PC-3 (cell line): Measurements from ENCODE around the gene ZEB2. TPM values are rescaled to one million over a fixed set of nuclear protein-coding genes. Genes with fewer than 3 reads are reported as not detected.

Experiments used
- ATAC-seq: fragments of 200-7000 bp; cut with Tn5 transposase; 2 replicates; pipeline ENCODE4 v1.9.1; 2020; ENCODE audit warnings: mild to moderate bottlenecking, moderate library complexity
- BruUV-seq: library from RNA; stranded (reverse); fragments of 400-500 nt; replicated peaks from 2 replicates; lab custom pipeline; 2021; lab: Mats Ljungman, UMichigan
- CTCF ChIA-PET: fragments of 300-600 bp; sonication (Branson Sonifier 250); formaldehyde crosslinking; loops from one replicate; lab custom pipeline; 2022; ENCODE audit warnings: antibody characterized with exemption; lab: Charles Lee
- POLR2A ChIA-PET: fragments of 300-600 bp; sonication (Branson Sonifier 250); formaldehyde crosslinking; loops from one replicate; lab custom pipeline; 2022; ENCODE audit warnings: antibody characterized with exemption; ENCODE audit not compliant: unreplicated experiment; lab: Charles Lee
- DNase-seq: peaks from one replicate; pipeline ENCODE4 v3.0.0-alpha.2; 2015
- H2AFZ ChIP-seq: fragments of 300-600 bp; sonication (generic); 2 replicates; pipeline ENCODE4 v1.6.0; 2016; ENCODE audit warnings: antibody characterized with exemption, low read length
- H3F3A ChIP-seq: fragments of 300-600 bp; sonication (generic); one replicate; pipeline ENCODE4 v1.6.0; 2017; ENCODE audit warnings: antibody characterized with exemption, low read length, control low read depth, mild to moderate bottlenecking; ENCODE audit not compliant: unreplicated experiment
- H3K27ac ChIP-seq: fragments of 300-600 bp; sonication (generic); 2 replicates; pipeline ENCODE4 v1.5.1; 2016; ENCODE audit warnings: mild to moderate bottlenecking, low read length
- H3K27me3 ChIP-seq: fragments of 300-600 bp; sonication (generic); 2 replicates; pipeline ENCODE4 v1.6.1; 2016; ENCODE audit warnings: low read length, mixed read lengths
- H3K36me3 ChIP-seq: fragments of 300-600 bp; sonication (generic); 2 replicates; pipeline ENCODE4 v1.6.1; 2016; ENCODE audit warnings: low read depth, mixed run types, low read length, mixed read lengths
- H3K4me1 ChIP-seq: fragments of 300-600 bp; sonication (generic); 2 replicates; pipeline ENCODE4 v1.5.1; 2016; ENCODE audit warnings: low read length; ENCODE audit not compliant: insufficient read depth
- H3K4me2 ChIP-seq: fragments of 300-600 bp; sonication (generic); 2 replicates; pipeline ENCODE4 v1.6.0; 2016; ENCODE audit warnings: low read length
- H3K4me3 ChIP-seq: fragments of 300-600 bp; sonication (generic); 2 replicates; pipeline ENCODE4 v1.5.1; 2016; ENCODE audit warnings: mild to moderate bottlenecking, low read length, mixed read lengths
- H3K79me2 ChIP-seq: fragments of 300-600 bp; sonication (generic); 2 replicates; pipeline ENCODE4 v1.6.1; 2017; ENCODE audit warnings: low read length, mixed read lengths
- H3K9ac ChIP-seq: fragments of 300-600 bp; sonication (generic); 2 replicates; pipeline ENCODE4 v1.6.0; 2016; ENCODE audit warnings: mild to moderate bottlenecking, low read length
- H3K9me2 ChIP-seq: fragments of 300-600 bp; sonication (generic); replicated peaks from 2 replicates; pipeline ENCODE4 v1.6.1; 2016; ENCODE audit warnings: mixed run types, low read length, mixed read lengths
- H3K9me3 ChIP-seq: fragments of 300-600 bp; sonication (generic); 2 replicates; pipeline ENCODE4 v1.6.1; 2016; ENCODE audit warnings: low read length, mixed read lengths
- H4K20me1 ChIP-seq: fragments of 300-600 bp; sonication (generic); 2 replicates; pipeline ENCODE4 v1.6.1; 2016; ENCODE audit warnings: low read length, mixed read lengths
- CTCF ChIP-seq: fragments of 300-600 bp; sonication (generic); conservative IDR thresholded peaks from 2 replicates; pipeline ENCODE4 v1.5.1; 2017; ENCODE audit warnings: antibody characterized with exemption, low read depth, mild to moderate bottlenecking, low read length
- EZH2 ChIP-seq: fragments of 300-600 bp; sonication (generic); IDR thresholded peaks from one replicate; pipeline ENCODE4 v1.6.1; 2017; ENCODE audit warnings: antibody characterized with exemption, mild to moderate bottlenecking, low read length; ENCODE audit not compliant: unreplicated experiment
- EZH2phosphoT487 ChIP-seq: fragments of 300-600 bp; sonication (generic); IDR thresholded peaks from 2 replicates; pipeline ENCODE4 v1.6.1; 2018; ENCODE audit warnings: mild to moderate bottlenecking, antibody characterized with exemption, low read length, borderline replicate concordance
- intact Hi-C: fragments of 100-400 bp; cut with micrococcal nuclease; formaldehyde crosslinking; loops from 2 replicates; pipeline ENCODE4 v1.9.0; 2023
- total RNA-seq: library from RNA; depleted of rRNA; stranded (reverse); fragments of >200 nt; gene quantifications from 2 replicates; pipeline ENCODE4 v1.2.3, GENCODE V29; 2014

The ZEB2 gene
- total RNA-seq, 1 experiment from 2014 or later, result 1.1 TPM

- Histone ChIP-seq H3K79me2 (no peaks in the 10 kb centered on the region), H3K4me3 (no peak overlapping the region), H3K9ac (no peak overlapping the region), H3F3A (no peaks in the 10 kb centered on the region), H2AFZ (no peak overlapping the region), H4K20me1 (no peaks in the 10 kb centered on the region), H3K27ac (no peak overlapping the region), H3K9me2 (no peaks in the 10 kb centered on the region), H3K36me3 (no peaks in the 10 kb centered on the region), H3K4me2 (no peak overlapping the region), H3K4me1 (no peaks in the 10 kb centered on the region), H3K9me3 (no peaks in the 10 kb centered on the region), H3K27me3 (no peaks in the 10 kb centered on the region)
- intact Hi-C loops, result no loop called here
- TF ChIP-seq EZH2phosphoT487 (no peak), EZH2 (no peak), CTCF (no peak)
- ChIA-PET CTCF (no interaction called here), POLR2A (no interaction called here)
- BruUV-seq, result no TSS peak
- ATAC-seq (no peak), DNase-seq (no peak)
Measured at GRCh38 chr2:144544053-144544452, 24.1 kb upstream of the ZEB2 start.

DNA sequence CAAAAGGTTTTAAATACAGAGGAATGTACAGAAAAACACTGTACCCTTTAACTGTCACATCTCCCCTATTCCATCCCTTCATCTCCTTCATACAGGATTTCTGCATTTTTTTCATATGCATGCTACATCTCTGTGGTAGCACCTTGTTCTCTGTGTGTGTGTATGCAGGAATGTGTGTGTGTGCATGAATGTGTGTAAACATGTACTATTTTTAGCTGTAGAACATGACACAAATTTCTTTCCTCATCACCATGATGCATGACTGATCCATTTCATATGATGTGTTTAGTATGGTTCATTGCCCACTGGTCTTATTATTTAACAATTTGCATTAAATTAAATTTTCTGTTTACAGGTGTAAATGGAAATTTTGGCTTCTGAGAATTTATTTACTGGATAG, 21.5 kb upstream of the ZEB2 start:
- CTCF ChIA-PET, result no interaction called here
- DNase-seq, result no peak
- Histone ChIP-seq H2AFZ (no peak overlapping the region), H3K36me3 (no peaks in the 10 kb centered on the region), H3K4me1 (no peaks in the 10 kb centered on the region), H3K79me2 (no peaks in the 10 kb centered on the region), H3K9ac (no peak overlapping the region), H3K4me2 (no peak overlapping the region), H3K9me2 (no peaks in the 10 kb centered on the region), H3K4me3 (no peak overlapping the region), H3K27me3 (no peaks in the 10 kb centered on the region), H4K20me1 (no peaks in the 10 kb centered on the region), H3K27ac (no peak overlapping the region), H3K9me3 (no peaks in the 10 kb centered on the region), H3F3A (no peaks in the 10 kb centered on the region)
- ATAC-seq, result no peak
- BruUV-seq, result no TSS peak
- TF ChIP-seq EZH2phosphoT487 (no peak), EZH2 (no peak), CTCF (no peak)
- intact Hi-C loops, result no loop called here
- POLR2A ChIA-PET, result no interaction called here

- Histone ChIP-seq H3F3A (no peaks in the 10 kb centered on the region), H3K9me3 (no peaks in the 10 kb centered on the region), H3K4me1 (no peaks in the 10 kb centered on the region), H3K79me2 (no peaks in the 10 kb centered on the region), H3K4me2 (no peak overlapping the region), H3K4me3 (no peak overlapping the region), H3K9ac (no peak overlapping the region), H3K27me3 (no peaks in the 10 kb centered on the region), H3K9me2 (no peaks in the 10 kb centered on the region), H3K36me3 (no peaks in the 10 kb centered on the region), H4K20me1 (no peaks in the 10 kb centered on the region), H3K27ac (no peak overlapping the region), H2AFZ (no peak overlapping the region)
- ChIA-PET CTCF (no interaction called here), POLR2A (no interaction called here)
- TF ChIP-seq CTCF (no peak), EZH2 (no peak), EZH2phosphoT487 (no peak)
- no TSS peak for BruUV-seq
- DNase-seq (no peak), ATAC-seq (no peak)
- intact Hi-C loops, result no loop called here
Measured at GRCh38 chr2:144539289-144539782, 19.4 kb upstream of the ZEB2 start.
